Measurements from ENCODE around the gene TMEM50A.
"Not testable (repeated sequence)": the region's sequence is repeated elsewhere in the genome, so short reads cannot be mapped to it uniquely, and the experiment has no call there.

- not testable (repeated sequence) for TF ChIP-seq OSR2 (tag by site-specific recombination; IDR thresholded peaks at IDR 0.05); YY1 (tag by site-specific recombination; IDR thresholded peaks at IDR 0.05); ZNF18 (tag by site-specific recombination; IDR thresholded peaks at IDR 0.05); GLI4 (tag by site-specific recombination; IDR thresholded peaks at IDR 0.05); REST (tag by site-specific recombination; IDR thresholded peaks at IDR 0.05); ZNF366 (tag by site-specific recombination; conservative IDR thresholded peaks at IDR 0.05); CTCF (tag by site-specific recombination; IDR thresholded peaks at IDR 0.05); ZFP41 (tag by site-specific recombination; IDR thresholded peaks at IDR 0.05; ENCODE audit: borderline replicate concordance); SALL2 (tag by site-specific recombination; IDR thresholded peaks at IDR 0.05; ENCODE audit: borderline replicate concordance); ZNF221 (tag by site-specific recombination; IDR thresholded peaks at IDR 0.05; ENCODE audit: borderline replicate concordance); ZNF19 (tag by site-specific recombination; IDR thresholded peaks at IDR 0.05; ENCODE audit: low read depth)
Measured at GRCh38 chr1:25296501-25296900, 41.6 kb upstream of the TMEM50A start.
